Mesenteric fat pad (tissue), 1 donor: ENCODE data around the gene NCAPD3. TPM values are rescaled to one million over a fixed set of nuclear protein-coding genes. Genes with fewer than 3 reads are reported as not detected.
"Not testable (repeated sequence)": the region's sequence is repeated elsewhere in the genome, so short reads cannot be mapped to it uniquely, and the experiment has no call there.

Experiments used
- DNase-seq: peaks from one replicate; pipeline ENCODE4 v3.0.0-alpha.2; 2020; ENCODE audit warnings: low spot score
- total RNA-seq: library from RNA; stranded (reverse); fragmentation: NEBNext Ultra II Directional; extraction: Animal tissue kit (Norgen Biotek cat#: 25700); gene quantifications from one replicate; pipeline ENCODE4 v1.2.1, GENCODE V29; 2021
- donor health status: DM: yes; HTN: yes; CAD: no.

Gene NCAPD3
- total RNA-seq, 1 donor from 2014 or later: 15.8 TPM

DNA sequence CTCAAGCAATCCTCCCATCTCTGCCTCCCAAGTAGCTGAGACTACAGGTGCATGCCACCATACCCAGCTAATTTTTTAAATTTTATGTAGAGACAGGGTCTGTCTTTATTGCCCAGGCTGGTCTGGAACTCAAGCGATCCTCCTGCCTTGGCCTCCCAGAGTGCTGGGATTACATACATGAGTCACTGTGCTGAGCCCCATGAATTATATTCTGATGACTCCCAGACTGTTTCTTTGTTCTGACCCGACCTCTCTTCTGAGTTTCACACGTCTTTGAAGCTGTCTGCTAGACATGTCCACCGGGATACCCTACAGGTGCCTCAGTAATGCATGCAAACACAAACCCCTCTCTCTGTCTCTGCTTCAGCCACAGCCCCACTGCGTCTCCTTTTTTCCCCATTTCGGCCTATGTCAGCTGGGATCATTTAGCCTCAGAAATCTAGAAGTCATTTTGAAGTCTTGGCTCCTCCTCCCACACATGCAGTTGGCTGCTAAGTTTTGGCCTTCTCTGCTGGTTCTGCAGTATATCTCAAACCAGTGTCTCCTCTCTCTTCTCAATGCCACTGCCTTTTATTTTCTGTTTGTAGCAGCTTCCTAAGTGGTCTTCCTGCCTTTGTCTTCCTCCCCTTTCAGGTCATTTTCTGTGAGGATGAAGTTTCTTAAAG, 5.5 kb upstream of the NCAPD3 start:
- DNase-seq: no peak

DNA sequence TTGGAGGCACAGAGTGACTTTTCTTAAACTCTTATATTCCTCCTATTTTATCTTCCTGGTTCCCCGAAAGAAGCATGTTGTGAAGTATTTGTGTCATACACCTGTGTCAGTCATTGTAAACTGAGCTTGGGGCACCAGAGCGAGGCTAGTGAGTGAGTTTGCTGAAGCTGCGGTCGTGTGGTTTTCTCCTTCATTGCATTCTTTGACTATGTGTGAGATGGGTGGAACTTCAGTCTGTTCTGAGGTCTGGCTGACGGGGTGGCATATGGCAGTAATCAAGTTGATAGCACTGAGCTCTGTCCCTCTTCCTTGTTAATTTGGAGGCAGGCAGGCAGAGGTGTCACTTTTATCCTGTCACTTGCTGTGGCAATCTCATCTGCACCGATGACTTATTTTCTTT, 4.9 kb upstream of the NCAPD3 start:
- no peak for DNase-seq

DNA sequence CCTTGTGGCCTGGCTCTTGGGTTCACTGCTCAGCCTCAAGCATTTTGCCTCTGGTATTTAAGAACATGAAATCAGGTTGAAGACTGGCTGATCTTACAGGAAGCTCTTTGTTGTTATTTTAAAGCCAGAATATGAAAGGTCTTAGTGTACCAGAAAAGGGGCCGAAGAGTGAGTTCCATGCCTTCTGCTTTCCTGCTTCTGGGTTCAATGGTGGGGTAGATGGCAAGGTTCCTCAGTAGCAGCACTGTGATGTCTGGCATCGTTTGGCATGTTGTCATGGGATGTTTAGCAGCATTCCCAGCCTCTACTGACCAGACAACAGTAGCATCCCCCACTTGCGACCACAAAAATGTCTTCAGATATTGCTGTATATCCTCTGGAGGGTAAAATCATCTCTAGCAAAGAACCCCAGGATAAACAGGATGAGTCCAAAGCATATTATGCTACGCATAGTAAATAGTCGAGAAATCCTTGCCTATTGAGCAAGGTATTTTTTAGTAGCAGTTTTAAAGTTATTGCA, 3.1 kb upstream of the NCAPD3 start:
- no peak for DNase-seq

DNA sequence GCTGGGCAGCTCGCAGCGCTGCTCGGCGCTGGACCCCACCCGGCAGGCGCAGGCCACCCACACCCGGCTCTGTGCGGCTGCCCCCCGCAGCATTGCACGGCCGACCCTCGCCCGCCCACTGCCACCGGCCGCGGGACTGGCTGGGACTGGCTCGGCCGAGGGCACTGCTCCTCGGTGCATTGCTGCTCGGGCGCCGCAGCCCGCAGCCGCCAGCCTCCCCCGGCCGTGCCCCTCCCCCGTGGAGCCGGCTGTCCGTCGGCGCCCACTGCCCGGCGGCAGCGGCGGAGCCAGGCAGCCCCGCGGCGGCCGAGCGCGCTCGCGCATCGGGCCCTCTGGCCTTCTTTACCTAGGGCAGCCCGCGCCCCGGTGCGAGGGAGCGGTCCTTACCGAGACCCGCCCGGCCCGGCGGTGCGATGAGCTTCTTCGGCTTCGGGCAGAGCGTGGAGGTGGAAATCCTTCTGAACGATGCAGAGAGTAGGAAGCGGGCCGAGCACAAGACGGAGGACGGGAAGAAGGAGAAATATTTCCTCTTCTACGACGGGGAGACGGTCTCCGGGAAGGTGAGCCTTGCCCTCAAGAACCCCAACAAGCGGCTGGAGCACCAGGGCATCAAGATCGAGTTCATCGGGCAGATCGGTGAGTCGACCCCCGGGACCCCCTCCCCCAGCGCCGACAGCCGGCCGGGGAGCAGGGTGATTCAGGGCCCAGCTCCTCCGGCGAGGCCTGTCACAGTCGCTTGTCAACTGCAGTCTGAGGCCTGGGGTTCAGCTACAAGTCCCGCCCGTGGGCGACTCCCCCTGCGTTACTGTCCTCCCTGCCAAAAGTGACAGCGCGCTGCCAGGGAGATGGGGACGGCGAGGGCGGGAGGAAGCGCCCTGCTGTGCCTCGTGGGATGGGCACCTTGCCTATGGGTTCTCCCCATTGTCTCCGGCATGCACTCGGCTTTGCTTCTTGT, 1.2 kb upstream of the NCAPD3 start:
- DNase-seq: no peak

DNA sequence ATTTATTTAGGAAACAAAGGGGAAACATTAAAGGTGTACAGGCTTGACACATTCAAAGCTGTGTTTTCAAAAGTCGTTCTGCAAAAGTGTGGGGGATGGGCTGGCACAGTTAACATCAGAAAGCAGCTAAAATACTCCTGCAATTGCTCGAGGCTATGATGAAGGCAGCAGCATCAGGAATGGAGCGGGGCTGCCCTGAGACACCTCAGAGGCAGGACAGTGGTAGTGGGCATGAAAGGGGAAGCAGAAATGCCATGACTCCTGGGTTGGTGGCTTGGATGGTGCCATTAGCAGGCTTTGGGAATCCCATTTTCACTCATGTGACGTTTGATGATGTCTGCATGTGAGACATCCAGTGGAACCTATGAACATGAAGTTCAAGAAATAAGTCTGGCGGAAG, 646 bp downstream of the NCAPD3 start:
- no peak for DNase-seq

DNA sequence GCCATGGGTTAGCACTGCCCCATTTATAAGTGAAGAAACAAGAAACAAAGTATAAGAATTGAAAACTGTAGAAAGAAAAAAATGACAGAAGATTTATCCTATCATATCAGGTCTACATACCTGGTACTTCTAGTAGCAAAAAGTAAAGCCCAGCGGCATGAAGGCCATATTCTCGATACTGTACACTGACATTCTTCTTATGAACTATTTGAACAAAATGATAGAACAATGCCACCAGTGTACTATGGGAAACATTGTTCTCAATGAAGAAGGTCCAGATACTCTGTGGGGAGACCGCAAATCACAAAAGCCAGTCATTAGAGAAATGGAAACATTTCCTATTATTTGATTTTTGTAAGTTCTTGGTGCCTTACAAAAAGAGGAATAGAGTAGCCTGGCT, 7.0 kb downstream of the NCAPD3 start:
- no peak for DNase-seq

DNA sequence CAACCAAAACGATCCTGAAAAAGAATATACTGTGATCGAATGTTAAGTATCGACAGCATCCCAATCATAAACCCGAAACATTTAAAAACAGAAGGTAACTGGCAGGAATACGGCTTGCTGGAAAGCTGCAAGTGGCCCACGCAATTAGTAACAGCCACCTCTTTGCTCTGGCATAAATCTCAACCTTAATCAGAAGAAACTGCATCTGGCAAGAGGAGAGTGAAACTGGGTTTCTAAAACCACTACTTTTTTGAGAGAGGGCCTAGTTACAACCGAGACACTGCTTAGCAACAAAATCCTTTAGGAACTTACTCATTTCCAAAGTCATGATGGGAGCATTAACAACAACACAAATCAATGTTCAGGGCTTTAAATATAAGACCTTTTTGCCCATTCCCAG, 7.9 kb downstream of the NCAPD3 start:
- DNase-seq: no peak

DNA sequence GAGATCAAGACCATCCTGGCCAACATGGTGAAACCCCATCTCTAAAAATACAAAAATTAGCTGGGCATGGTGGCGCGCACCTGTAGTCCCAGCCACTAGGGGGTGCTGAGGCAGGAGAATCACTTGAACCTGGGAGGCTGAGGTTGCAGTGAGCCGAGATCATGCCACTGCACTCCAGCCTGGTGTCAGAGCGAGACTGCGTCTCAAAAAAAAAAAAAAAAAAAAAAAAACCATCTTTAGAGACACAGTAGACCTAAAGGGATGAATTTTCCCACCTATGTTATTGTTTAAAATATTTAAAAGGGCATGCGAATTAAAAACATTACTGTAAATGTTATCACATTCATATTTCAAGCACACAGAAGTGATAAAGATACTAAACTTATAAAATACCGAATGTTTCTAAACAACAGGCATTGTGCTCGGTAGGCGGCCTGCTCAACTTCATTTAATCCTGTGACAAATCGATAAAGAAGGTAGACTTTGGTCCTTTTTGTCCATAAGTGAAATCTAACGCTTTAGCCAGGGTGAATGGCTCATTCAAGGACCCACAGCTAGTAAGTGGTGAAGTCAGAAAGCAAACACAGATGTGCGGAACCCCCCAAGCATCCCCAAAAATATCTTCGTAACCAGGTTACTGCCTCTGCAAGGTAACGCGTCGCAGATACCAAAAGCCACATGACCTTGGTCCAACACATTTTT, 16.1 kb downstream of the NCAPD3 start:
- DNase-seq: no peak

DNA sequence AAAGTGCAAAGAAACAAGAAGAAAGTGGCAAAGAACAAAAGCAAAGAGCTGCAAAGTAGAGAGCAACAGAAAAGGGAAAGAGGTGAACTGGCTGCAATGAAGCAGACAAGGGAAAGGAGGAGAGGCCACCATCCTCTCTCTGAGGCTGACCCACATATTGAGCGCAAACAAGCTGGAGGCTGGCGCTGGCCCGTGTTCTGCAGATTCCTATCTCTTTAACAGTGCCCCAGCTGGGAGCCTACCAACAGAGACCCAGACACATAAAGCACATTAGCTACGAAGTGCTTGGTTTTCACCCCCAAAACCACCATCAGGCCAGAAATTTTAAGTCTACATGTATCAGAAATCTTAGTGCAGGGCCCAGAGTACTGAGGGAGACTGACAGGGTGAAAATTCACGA, 17.6 kb downstream of the NCAPD3 start:
- DNase-seq: no peak

DNA sequence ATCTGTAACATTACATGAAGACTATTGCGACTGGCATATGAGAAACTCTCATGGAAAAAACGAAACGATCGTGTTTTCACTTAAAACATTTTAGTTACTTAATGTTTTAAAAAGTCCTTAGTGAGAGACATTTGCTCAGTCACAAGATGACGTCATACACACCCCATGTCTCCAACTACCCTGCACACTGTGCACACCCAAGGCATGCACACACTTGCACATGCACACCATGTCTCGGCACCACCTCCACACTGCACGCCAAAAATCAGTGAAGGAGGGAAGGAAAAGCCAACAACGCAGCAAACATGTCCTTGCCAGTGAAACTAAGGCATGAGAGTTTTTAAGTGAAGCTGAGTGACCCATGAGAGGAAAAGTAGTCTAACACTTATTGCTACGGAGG, 18.0 kb downstream of the NCAPD3 start:
- no peak for DNase-seq

DNA sequence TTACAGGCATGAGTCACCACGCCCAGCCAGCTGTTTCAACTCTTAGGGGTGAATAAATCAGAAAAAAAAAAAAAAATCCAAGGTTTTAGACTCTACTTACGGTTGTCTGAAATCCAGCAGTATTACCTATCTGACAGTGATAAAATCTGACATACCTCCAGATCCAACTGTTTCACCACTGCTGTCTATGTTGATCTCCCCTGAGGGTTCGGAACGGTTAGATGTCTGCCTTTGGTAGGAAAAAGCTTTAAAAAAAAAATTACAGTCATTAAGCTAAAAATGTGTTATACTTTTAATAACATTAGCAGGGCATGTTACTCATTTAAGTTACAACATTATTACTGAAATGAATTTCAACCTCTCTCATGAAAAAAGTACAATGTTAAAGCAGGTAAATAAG, 21.1 kb downstream of the NCAPD3 start:
- DNase-seq: no peak

DNA sequence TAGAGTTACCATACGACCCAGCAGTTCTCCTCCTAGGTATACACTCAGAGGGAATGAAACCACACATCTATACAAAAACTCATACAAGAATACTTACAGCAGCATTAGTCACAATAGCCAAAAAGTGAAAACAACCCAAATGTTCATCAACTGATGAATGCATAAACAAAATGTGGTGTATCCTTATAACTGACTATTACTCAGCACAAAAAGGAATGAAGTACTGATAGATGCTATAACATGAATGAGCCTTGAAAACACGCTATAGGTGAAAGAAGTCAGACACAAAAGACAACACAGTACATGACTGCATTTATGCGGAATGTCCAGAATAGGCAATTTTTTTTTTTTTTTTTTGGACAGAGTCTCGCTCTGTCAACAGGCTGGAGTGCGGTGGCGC, 23.1 kb downstream of the NCAPD3 start:
- no peak for DNase-seq

DNA sequence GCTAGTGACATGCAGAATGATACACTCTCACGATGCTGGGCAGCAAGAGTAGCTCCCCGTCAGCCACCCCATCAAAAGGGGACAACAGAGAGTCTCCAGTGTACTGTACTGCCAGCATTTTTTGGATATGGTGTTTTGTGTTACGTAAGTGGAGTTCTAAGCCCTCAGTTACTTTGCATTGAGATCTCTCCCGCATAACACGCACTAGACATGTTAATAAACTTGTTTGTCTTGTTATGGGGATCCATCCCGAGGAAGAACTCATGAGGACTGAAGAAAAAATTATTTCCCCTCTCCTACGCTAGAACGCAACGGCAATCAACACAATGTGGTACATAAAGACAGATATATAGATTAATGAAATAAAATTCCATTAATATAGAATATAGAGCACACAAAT, 24.2 kb downstream of the NCAPD3 start:
- DNase-seq: no peak

DNA sequence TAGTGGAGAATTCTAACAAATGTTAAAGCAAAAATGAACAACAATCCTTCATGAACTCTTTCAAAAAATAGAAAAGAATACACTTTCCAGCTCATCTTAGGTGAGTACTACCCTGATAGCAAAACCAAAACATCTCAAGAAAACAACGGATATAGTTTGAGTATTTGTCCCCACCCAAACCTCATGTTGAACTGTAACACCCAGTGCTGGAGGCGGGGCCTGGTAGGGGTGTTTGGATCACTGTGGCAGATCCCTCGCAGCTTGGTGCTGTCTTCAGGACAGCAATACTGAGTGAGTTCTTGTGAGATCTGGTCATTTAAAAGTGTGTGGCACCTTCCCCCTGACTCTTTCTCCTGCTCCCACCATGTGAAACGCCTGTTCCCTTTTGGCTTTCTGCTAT, 27.0 kb downstream of the NCAPD3 start:
- DNase-seq: no peak

DNA sequence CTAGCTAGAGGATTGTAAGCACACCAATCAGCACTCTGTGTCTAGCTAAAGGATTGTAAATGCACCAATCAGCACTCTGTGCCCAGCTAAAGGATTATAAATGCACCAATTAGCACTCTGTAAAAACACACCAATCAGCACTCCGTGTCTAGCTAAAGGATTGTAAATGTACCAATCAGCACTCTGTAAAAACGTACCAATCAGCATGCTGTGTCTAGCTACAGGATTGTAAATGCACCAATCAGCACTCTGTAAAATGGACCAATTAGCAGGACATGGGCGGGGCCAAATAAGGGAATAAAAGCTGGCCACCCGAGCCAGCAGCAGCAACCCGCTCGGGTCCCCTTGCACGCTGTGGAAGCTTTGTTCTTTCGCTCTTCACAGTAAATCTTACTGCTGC, 35.7 kb downstream of the NCAPD3 start:
- DNase-seq: not testable (repeated sequence)

DNA sequence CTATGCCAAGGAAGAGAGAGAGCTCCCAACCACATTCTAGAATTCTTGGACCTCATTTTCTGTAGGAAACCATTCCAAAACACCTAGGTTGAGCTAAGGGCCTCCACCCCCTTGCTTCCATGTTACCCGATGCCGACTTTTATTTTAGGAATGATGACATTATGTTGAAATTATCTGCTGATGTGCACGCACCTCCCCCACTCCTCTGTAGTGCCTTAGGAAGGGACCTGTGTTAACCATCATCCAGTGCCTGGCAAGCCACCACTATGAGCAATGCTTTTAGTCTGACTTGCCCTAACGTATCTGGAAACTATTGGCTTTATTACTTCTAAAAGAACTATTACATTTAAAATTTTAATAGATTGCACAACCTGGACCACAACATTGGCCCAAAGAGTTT, 42.1 kb downstream of the NCAPD3 start:
- DNase-seq: no peak

DNA sequence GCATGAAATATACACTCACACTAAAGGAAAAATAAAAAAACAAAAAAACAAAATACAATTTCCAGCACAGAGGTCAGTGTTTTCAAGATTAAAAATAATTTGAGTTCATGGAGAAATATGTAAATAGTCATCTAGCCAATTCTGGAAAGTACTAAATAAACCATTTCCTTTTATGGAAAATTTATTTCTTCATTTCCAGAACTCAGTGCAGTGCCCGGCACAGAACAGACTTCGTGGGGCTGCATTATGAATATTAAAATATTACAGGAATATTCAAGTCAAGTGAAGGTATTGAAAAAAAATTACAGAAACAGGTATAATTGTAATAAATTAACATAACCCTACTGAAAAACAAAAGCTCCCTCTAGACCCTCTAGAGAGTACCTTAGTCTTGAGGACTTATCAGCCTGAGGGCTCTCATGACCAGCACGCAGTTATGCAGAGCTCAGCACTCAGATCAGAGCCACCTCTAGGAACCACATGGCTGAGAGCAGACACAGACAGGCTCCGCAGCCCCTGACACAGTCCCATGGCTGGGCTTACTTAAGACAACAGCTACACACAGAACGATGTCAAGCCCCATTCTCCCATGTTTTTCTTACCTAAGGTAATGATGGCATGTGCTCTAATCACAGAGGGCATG, 45.6 kb downstream of the NCAPD3 start:
- DNase-seq: no peak

DNA sequence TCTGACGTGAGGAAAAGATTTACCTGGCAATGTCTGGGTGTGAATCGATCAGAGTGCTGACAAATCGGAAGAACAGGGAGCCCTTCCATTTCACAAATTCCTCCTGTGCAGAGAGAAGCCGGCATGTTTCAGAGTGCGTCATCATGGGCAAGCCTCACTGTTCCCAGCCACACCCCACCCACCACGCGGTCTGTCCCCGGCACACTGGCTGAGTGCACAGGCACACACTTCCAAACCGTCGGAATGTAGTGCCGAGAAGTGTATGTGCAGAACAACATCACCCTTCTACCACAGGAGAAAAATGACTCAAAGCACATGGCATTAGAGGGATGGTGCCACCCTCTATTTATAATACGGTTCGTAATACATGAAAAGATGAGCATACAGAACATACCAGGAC, 47.5 kb downstream of the NCAPD3 start:
- DNase-seq: no peak

DNA sequence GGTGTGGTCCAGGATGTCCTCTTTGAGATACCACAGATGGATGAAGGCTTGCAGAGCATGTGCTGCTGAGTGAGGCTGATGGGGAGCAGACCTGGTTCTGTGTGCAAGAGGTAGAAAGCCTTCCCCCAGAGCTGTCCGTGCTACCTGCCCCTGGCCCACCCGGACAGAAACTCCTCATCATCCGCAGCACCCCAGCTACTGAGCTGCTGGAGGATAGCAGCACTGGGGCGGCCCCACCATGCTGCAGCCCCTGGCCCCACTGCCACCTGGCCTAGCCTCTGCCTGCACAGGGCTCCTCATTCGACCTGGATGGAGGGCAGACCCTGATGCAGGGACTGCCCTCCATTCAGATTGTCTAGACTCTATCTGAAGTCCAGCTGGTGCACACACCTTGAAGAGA, 50.5 kb downstream of the NCAPD3 start:
- DNase-seq: no peak

DNA sequence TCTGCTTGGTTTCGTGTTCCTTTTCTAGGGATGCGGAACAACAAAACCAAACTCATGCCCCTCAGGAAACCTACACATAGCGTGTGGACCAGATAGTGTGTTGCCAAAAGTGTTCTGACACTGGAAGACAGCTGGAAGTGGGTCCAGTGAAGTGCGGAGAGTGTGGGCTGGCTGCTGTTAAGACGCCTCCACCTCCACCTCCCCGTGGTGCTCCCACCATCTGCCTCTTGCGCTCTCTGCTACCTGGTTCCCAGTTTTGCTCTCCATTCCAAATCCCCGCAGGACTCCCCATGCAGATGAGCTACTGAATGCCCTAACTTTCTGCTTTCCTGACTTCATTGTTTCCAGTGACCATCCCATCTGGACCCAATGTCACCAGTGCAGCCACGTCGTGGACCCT, 51.8 kb downstream of the NCAPD3 start:
- no peak for DNase-seq

DNA sequence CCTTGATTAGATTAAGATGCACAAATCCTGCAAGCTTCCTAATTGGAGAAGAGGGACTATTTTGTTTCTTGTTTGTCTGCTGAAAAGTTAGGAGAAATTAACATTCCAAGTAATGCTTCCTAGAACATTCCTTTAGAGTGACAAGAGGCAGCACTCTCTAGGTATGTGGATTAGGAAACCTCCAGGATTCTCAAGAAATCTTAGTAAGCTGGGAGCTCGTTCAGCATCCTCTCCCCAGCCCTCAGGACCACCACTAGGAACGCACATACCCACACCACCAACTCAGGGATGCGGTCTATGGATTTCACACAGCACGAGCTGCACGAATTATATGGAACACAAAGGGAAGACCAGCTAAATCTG, 52.9 kb downstream of the NCAPD3 start:
- no peak for DNase-seq
